T-helper 1 cell treated with Interleukin-12 subunit alpha and Interleukin-12 subunit beta and Interleukin-4 antibody, amounts not matched to agents 30 ng/mL and 1 ng/mL, for 36 hours (primary cell): ENCODE data around the gene MDGA2. TPM values are rescaled to one million over a fixed set of nuclear protein-coding genes. Genes with fewer than 3 reads are reported as not detected.
"Not testable (repeated sequence)": the region's sequence is repeated elsewhere in the genome, so short reads cannot be mapped to it uniquely, and the experiment has no call there.

Source experiments
- intact Hi-C: fragments of 100-400 bp; cut with micrococcal nuclease; formaldehyde crosslinking; loops from one replicate; pipeline ENCODE4 v1.15.1; 2024
- total RNA-seq: library from RNA; stranded (reverse); gene quantifications from 2 replicates; pipeline ENCODE4 v1.2.3, GENCODE V29; 2022

MDGA2 gene
- total RNA-seq, 1 donor from 2014 or later: not detected

GRCh38 chr14:46973295-46973694, 702.1 kb downstream of the MDGA2 start:
- intact Hi-C loops: no loop called here

- intact Hi-C loops: no loop called here
Observed at GRCh38 chr14:46964378-46964777, 711.0 kb downstream of the MDGA2 start.

GRCh38 chr14:46951103-46951502, 724.3 kb downstream of the MDGA2 start:
- intact Hi-C loops: no loop called here

- intact Hi-C loops: no loop called here
Observed at GRCh38 chr14:46940611-46941010, 734.8 kb downstream of the MDGA2 start.

- intact Hi-C loops: no loop called here
Observed at GRCh38 chr14:46920542-46920941, 754.9 kb downstream of the MDGA2 start.

GRCh38 chr14:46915539-46915938, 759.9 kb downstream of the MDGA2 start:
- intact Hi-C loops: not testable (repeated sequence)

- intact Hi-C loops: no loop called here
Observed at GRCh38 chr14:46902837-46903236, 772.6 kb downstream of the MDGA2 start.

GRCh38 chr14:46894476-46894875, 780.9 kb downstream of the MDGA2 start:
- intact Hi-C loops: no loop called here

- intact Hi-C loops: no loop called here
Observed at GRCh38 chr14:46887144-46887543, 788.3 kb downstream of the MDGA2 start.

- intact Hi-C loops: no loop called here
Observed at GRCh38 chr14:46885566-46885965, 789.8 kb downstream of the MDGA2 start.

- intact Hi-C loops: no loop called here
Observed at GRCh38 chr14:46861753-46862152, 813.7 kb downstream of the MDGA2 start.

GRCh38 chr14:46840944-46841720, 834.3 kb downstream of the MDGA2 start:
- intact Hi-C loops: no loop called here

GRCh38 chr14:46820291-46820690, 855.1 kb downstream of the MDGA2 start:
- intact Hi-C loops: no loop called here

- intact Hi-C loops: no loop called here
Observed at GRCh38 chr14:46819117-46819516, 856.3 kb downstream of the MDGA2 start.

GRCh38 chr14:46818147-46818546, 857.3 kb downstream of the MDGA2 start:
- intact Hi-C loops: no loop called here

- intact Hi-C loops: no loop called here
Observed at GRCh38 chr14:46793144-46793543, 882.3 kb downstream of the MDGA2 start.
